ENCODE data around the gene TEX19.

TEX19 gene

DNA sequence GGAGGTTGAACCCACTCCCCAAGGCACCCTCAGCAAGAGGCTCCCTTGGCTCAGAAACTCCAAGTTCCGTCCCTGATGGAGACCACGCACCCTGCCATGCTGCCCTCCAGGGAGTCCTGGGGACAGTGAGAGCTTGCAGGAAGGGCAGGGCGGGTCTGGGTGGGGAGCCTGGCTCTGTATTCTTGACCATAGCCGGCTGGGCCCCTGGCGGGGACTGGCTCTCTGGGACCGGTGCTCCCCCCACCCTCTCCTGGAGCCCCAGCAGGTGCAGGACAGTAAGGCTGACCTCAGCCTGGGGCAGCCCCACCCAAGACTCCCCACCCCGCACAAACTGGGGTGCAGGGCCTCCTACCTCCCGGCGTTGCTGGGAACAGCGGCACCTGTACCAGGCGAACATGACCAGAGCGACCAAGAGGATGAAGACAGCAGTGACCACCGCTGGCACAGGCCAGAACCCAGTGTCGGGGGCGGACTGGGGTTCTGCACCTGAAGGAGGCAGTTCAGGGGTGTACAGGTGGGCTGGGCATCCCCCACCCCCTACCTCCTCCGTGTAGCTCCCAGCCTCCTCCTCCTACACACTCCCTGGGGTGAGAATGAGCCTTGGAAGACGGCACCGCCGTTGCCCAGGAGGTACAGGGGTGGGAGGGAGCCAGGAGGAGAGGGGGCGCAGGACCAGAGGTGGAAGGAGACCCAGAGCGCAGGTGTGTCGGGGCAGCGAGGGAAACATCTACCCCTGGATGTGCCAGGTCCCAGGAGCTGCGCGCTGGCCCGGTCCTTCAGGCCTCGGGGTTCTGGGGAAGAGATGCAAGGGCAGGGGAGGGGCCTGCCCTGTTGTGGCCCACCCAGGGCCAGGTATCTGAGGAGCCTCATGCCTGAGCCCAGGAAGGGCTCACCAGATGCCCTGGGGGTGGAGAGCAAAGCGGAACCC is 36.3 kb upstream of the TEX19 start:
- H3K4me1 ChIP-seq (ENCODE audit: control insufficient read depth, insufficient read depth, low read length, poor library complexity, severe bottlenecking) = peaks cover 24% of the 10 kb centered on the region
- H3K36me3 ChIP-seq (ENCODE audit: control insufficient read depth, insufficient read depth, low read length) = no peaks in the 10 kb centered on the region
- H3K27ac ChIP-seq (ENCODE audit: insufficient read depth, low read length, poor library complexity, severe bottlenecking) = no peak overlapping the region
- H3K27me3 ChIP-seq (replicated peaks; ENCODE audit: control insufficient read depth, insufficient read depth, low read length, poor library complexity, severe bottlenecking) = no peaks in the 10 kb centered on the region
- H3K4me3 ChIP-seq (ENCODE audit: insufficient read depth, low read depth, low read length, poor library complexity, severe bottlenecking) = no peak overlapping the region
- H3K9me3 ChIP-seq (ENCODE audit: control insufficient read depth, low read length) = no peaks in the 10 kb centered on the region
- DNase-seq = no peak

DNA sequence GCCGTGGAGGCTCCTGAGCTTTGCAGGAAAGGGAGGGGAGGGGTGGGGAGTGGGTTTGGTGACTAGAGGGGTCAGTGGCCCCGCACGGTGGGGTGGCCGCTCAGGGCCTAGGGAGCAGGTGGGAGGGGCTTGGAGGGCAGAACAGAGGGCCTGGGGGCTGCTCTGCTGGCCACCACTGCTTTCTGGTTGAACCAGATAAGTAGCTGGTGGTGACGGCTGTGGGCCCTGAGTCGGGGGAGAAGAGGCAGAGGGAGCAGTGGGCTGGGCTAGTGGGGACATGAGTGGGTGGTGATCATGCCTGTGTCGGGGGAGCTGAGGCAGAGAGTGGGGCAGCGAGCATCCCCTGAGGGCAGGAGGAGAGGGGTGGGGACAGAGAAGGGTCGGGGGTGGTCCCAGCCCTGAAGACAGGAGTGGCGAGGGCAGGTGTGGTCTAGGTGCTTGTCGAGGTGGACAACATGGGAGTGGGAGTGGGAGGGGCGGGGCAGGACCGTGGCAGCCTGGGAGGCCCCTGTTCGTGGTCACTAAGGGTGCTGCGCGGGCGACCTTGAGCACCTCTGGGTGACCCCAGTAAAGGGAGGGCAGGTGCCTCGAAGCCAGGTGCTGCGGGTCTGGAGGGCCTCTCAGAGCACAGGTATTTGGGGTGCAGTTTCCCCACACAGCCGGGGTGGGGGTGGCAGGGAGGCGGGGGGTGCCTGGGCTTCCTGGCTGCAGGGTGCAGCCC is 35.4 kb upstream of the TEX19 start:
- H3K4me1 ChIP-seq (ENCODE audit: control insufficient read depth, insufficient read depth, low read length, poor library complexity, severe bottlenecking) = peaks cover 21% of the 10 kb centered on the region
- H3K9me3 ChIP-seq (ENCODE audit: control insufficient read depth, low read length) = no peaks in the 10 kb centered on the region
- no peak for DNase-seq
- H3K4me3 ChIP-seq (ENCODE audit: insufficient read depth, low read depth, low read length, poor library complexity, severe bottlenecking) = no peak overlapping the region
- no peaks in the 10 kb centered on the region for H3K27me3 ChIP-seq (replicated peaks; ENCODE audit: control insufficient read depth, insufficient read depth, low read length, poor library complexity, severe bottlenecking)
- no peak overlapping the region for H3K27ac ChIP-seq (ENCODE audit: insufficient read depth, low read length, poor library complexity, severe bottlenecking)
- no peaks in the 10 kb centered on the region for H3K36me3 ChIP-seq (ENCODE audit: control insufficient read depth, insufficient read depth, low read length)

DNA sequence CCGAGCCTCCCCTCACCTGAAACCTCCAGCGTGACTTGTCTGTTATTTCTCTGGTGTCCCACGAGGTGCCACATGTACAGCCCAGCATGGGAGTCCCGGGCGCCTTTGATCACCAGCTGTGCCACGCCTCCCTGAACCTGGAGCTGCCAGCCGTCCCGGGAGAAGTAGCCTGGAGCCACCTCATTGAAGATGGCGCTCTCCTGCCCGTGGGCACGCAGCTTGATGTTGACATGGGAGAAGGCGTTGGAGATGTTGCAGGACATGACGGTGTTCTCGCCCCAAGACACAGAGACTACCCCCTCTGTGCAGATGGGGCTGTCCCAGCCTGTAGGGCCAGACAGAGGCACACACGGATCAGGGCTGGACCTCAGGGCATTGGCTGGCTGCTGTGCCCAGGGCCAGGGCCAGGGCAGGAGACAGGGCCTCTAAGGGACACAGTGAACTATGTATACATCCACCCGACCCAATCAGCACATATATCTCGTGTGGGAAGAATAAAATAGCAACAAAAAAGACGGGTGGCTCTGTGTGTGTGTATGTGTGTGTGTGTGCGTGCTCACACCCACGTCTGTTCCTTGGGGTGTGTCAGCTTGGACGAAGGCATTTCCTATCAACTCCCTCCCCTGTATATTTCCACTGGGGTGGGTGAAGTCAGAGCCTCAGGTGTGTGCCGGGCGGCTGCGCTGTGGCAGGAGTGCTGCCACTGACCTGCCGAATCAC is 34.3 kb upstream of the TEX19 start:
- Histone ChIP-seq H3K36me3 (ENCODE audit: control insufficient read depth, insufficient read depth, low read length) (no peaks in the 10 kb centered on the region), H3K4me1 (ENCODE audit: control insufficient read depth, insufficient read depth, low read length, poor library complexity, severe bottlenecking) (peaks cover 21% of the 10 kb centered on the region), H3K9me3 (ENCODE audit: control insufficient read depth, low read length) (no peaks in the 10 kb centered on the region), H3K4me3 (ENCODE audit: insufficient read depth, low read depth, low read length, poor library complexity, severe bottlenecking) (no peak overlapping the region), H3K27me3 (replicated peaks; ENCODE audit: control insufficient read depth, insufficient read depth, low read length, poor library complexity, severe bottlenecking) (no peaks in the 10 kb centered on the region), H3K27ac (ENCODE audit: insufficient read depth, low read length, poor library complexity, severe bottlenecking) (no peak overlapping the region)
- DNase-seq = no peak

DNA sequence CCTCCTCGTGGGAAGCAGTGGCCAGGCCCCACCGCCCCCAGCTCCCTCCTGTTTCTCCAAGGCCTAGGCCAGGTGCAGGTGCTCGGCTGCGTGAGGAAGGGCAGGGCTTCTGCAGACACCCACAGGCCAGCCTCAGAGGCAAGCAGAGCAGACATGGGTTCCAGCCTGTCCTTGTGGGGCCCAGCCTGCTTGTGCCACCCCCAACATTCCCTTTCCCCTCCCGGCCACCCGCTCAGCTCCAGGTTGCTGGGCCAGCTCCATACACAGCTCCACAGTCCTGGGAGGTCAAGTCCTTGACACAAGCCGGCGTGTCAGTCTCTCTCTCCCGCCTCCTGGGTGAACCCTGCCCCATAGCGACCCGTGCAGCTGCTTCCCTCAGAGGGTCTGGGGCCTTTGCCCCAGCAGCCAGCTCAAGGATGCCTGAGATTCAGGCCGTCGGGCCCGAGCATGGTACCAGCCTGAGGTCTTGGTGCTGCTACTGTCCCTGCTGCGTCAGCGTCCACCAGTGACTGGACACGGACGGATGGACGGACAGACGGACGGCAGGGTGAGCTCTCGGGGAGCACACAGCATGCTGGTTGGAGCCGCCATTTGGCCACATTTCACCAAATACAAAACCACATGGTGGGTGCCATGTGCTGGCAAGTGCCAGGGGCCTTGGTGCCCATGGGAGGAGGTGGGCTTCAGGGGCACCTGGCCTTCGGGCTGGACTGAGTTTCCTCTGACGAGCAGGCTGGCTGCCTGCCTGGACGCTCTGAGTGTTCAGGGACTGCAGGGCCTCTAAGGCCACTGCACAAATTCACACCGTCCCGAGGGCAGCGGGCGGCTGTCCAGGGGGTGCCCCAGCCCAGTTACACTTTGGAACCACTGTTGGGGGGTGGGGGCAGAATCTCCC is 33.5 kb upstream of the TEX19 start:
- no peaks in the 10 kb centered on the region for H3K27me3 ChIP-seq (replicated peaks; ENCODE audit: control insufficient read depth, insufficient read depth, low read length, poor library complexity, severe bottlenecking)
- H3K27ac ChIP-seq (ENCODE audit: insufficient read depth, low read length, poor library complexity, severe bottlenecking) = no peak overlapping the region
- no peak overlapping the region for H3K4me3 ChIP-seq (ENCODE audit: insufficient read depth, low read depth, low read length, poor library complexity, severe bottlenecking)
- H3K36me3 ChIP-seq (ENCODE audit: control insufficient read depth, insufficient read depth, low read length) = no peaks in the 10 kb centered on the region
- H3K4me1 ChIP-seq (ENCODE audit: control insufficient read depth, insufficient read depth, low read length, poor library complexity, severe bottlenecking) = peaks cover 16% of the 10 kb centered on the region
- no peaks in the 10 kb centered on the region for H3K9me3 ChIP-seq (ENCODE audit: control insufficient read depth, low read length)
- no peak for DNase-seq

DNA sequence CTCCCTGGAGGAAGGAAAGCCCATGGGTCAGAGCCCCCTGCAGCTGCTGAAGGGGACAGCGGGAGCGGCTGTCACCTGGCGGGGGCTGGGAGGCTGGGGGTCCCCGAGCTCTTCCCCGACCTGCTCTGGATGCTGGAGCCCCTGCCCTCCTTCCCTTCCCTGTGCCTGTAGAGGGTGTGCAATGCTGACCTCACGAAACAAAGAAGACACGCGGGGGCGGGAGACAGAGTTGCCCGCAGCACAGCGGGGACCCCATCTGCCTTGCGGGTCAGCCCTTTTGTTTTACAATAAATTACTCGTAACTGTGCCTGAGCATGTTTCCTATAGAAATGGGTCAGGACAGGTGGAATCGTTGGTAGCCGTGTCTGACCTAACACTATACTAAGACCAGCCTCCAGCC is 31.8 kb upstream of the TEX19 start:
- Histone ChIP-seq H3K27me3 (replicated peaks; ENCODE audit: control insufficient read depth, insufficient read depth, low read length, poor library complexity, severe bottlenecking) (no peaks in the 10 kb centered on the region), H3K9me3 (ENCODE audit: control insufficient read depth, low read length) (no peaks in the 10 kb centered on the region), H3K4me3 (ENCODE audit: insufficient read depth, low read depth, low read length, poor library complexity, severe bottlenecking) (no peak overlapping the region), H3K4me1 (ENCODE audit: control insufficient read depth, insufficient read depth, low read length, poor library complexity, severe bottlenecking) (peaks cover 2% of the 10 kb centered on the region), H3K27ac (ENCODE audit: insufficient read depth, low read length, poor library complexity, severe bottlenecking) (no peak overlapping the region), H3K36me3 (ENCODE audit: control insufficient read depth, insufficient read depth, low read length) (no peaks in the 10 kb centered on the region)
- DNase-seq = no peak

DNA sequence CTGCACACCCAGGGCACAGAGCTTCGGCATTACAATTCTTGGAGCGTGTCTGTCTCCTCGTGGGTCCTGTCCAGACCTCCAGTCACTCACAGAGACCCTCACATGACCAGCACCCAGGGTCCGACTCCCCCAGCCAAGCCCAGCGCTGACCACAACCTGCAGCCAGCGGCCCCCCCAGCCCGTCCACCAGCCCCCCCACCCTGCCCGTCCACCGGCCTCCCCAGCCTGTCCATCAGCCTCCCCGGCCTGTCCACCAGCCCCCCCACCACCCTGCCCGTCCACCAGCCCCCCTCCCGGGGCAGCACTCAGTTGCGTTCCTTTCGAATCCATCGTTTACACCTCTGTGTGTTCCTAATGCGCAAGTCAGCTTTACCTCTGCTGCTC is 31.3 kb upstream of the TEX19 start:
- Histone ChIP-seq H3K36me3 (ENCODE audit: control insufficient read depth, insufficient read depth, low read length) (no peaks in the 10 kb centered on the region), H3K4me3 (ENCODE audit: insufficient read depth, low read depth, low read length, poor library complexity, severe bottlenecking) (no peak overlapping the region), H3K27me3 (replicated peaks; ENCODE audit: control insufficient read depth, insufficient read depth, low read length, poor library complexity, severe bottlenecking) (no peaks in the 10 kb centered on the region), H3K27ac (ENCODE audit: insufficient read depth, low read length, poor library complexity, severe bottlenecking) (no peak overlapping the region), H3K9me3 (ENCODE audit: control insufficient read depth, low read length) (no peaks in the 10 kb centered on the region), H3K4me1 (ENCODE audit: control insufficient read depth, insufficient read depth, low read length, poor library complexity, severe bottlenecking) (peaks cover 6% of the 10 kb centered on the region)
- no peak for DNase-seq

DNA sequence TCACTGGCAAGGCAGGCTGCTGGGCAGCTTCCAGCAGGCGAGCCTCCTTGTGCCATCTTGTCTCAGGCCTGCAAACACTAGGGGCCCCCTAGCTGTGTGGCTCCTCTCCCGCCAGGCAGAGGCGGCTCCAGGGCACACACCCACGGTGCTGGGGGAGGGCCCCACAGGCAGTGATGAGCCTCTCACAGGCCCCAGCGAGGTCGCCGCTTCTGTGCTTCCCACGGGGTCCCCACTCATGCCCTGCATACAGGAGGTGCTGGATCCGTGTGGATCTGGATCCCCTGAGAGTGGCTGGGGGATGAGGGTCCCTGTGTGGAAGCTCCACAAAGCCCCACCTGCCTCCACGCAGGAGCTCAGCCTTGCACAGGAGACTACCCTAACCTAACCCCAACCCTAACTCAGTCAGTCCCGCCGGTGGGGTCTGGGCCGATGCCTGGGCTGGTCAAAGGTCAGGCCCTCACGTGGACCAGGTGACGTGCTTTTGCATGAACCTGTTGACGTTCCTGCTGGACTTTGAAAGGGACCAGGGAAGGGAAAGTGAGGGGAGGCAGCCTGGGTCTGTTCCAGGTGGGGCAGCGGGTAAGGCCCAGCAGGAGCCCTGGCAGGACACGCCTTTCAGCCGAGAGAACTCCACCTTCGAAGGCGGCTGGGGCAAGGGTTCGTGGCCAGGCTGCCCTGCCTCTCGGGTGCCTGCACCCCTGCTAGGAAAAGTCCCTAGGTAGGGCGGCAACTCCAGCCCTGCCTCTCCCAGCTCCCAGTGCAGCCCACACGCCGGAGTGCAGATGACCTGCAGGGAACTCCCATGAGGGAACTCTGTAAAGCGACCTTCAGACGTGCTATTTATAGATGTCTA is 30.7 kb upstream of the TEX19 start:
- no peak overlapping the region for H3K4me3 ChIP-seq (ENCODE audit: insufficient read depth, low read depth, low read length, poor library complexity, severe bottlenecking)
- peaks cover 13% of the 10 kb centered on the region for H3K4me1 ChIP-seq (ENCODE audit: control insufficient read depth, insufficient read depth, low read length, poor library complexity, severe bottlenecking)
- no peaks in the 10 kb centered on the region for H3K27me3 ChIP-seq (replicated peaks; ENCODE audit: control insufficient read depth, insufficient read depth, low read length, poor library complexity, severe bottlenecking)
- no peak for DNase-seq
- H3K27ac ChIP-seq (ENCODE audit: insufficient read depth, low read length, poor library complexity, severe bottlenecking) = no peak overlapping the region
- no peaks in the 10 kb centered on the region for H3K36me3 ChIP-seq (ENCODE audit: control insufficient read depth, insufficient read depth, low read length)
- no peaks in the 10 kb centered on the region for H3K9me3 ChIP-seq (ENCODE audit: control insufficient read depth, low read length)

DNA sequence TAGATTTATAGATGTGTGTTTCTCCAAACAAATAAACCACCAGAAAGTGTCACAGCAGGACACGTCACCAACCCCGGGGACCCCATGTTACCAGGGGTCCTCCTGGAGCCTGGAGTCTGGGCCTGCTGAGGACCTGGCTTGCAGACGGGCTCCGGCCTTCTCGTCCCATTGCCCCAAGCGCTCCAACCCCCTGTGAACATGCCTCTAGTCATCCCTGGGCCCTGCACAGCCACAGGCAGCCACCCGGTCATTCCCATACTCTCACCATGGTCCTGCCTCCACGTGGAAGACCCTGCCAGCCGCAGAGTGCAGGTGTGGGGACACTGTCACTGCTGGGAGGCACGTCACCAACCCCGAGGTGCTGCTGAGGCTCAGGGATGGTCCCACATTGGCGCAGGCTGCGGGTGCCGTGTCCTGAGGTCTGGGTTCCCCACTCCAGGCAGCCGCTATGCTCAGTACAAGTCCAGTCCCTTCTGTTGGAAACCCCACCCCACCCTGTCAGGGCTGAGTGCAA is 30.0 kb upstream of the TEX19 start:
- Histone ChIP-seq H3K4me1 (ENCODE audit: control insufficient read depth, insufficient read depth, low read length, poor library complexity, severe bottlenecking) (peaks cover 17% of the 10 kb centered on the region), H3K36me3 (ENCODE audit: control insufficient read depth, insufficient read depth, low read length) (no peaks in the 10 kb centered on the region), H3K27me3 (replicated peaks; ENCODE audit: control insufficient read depth, insufficient read depth, low read length, poor library complexity, severe bottlenecking) (no peaks in the 10 kb centered on the region), H3K27ac (ENCODE audit: insufficient read depth, low read length, poor library complexity, severe bottlenecking) (no peak overlapping the region), H3K9me3 (ENCODE audit: control insufficient read depth, low read length) (no peaks in the 10 kb centered on the region), H3K4me3 (ENCODE audit: insufficient read depth, low read depth, low read length, poor library complexity, severe bottlenecking) (no peak overlapping the region)
- DNase-seq = no peak
